Kidney glomerular epithelial cell (primary cell): Measurements from ENCODE around the gene MSH3.
"Not testable (repeated sequence)": the region's sequence is repeated elsewhere in the genome, so short reads cannot be mapped to it uniquely, and the experiment has no call there.

Experiments used
- DNase-seq: peaks from one replicate; lab custom pipeline; 2025; lab: John Stamatoyannopoulos, UW

Gene MSH3

GRCh38 chr5:80706835-80707447, 52.5 kb downstream of the MSH3 start:
- DNase-seq, result no peak

DNA sequence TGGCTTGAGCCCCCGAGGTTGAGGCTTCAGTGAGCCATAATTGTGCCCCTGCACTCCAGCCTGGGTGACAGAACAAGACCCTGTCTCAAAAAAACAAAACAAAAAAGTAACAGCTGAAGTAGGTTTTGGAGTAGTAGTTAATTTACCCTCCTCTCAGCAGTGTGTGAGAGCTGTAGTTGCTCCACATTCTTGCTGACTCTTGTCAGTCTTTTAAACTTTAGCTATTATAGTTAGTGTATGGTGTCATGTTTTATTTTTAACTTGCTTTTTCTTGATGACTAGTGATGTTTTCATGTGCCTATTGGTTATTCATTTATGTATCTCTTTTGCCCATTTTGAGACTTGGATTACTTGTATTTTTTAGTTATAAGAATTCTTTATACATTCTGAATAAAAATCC, 53.2 kb downstream of the MSH3 start:
- DNase-seq, result peak; percentile 85

GRCh38 chr5:80711216-80711615, 56.8 kb downstream of the MSH3 start:
- DNase-seq, result no peak

GRCh38 chr5:80711938-80712337, 57.5 kb downstream of the MSH3 start:
- peak; percentile 19 for DNase-seq

GRCh38 chr5:80712919-80713318, 58.5 kb downstream of the MSH3 start:
- DNase-seq, result no peak

- no peak for DNase-seq
These were observed 59.2 kb downstream of the MSH3 start for GRCh38 chr5:80713631-80714030.

DNA sequence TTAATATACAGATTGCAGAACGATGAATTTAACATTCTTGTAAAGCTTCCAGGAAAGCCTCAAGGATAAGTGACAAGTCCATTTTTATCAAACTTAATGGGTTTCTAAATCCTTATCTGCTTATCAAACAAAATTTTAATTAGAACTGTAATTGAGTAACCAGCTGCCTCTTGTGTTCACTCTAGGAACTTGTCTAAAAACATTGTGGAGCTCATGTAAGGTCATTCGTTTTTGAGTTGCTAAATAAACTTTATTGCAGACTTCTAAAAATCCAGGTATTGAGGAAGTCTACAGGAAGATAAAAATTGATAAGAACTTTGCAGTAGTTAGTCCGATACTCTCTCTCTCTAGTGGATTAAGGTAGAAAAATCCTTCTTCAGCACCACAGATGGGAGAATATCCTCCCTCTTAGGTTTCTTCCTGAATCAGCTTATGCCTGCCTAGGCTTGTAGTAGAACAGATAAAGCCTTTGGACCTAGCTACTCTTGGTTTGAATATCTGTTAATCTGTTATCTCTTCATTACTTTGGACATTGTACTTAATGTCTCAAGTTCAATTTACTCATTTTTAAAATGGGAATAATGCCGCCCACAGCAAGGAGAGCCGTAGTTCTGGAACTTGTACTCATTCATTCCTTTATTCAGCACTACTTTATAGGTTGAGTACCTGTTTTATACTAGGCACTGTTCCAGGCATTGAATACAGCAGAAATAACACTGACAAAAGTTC, 60.3 kb downstream of the MSH3 start:
- DNase-seq, result no peak

DNA sequence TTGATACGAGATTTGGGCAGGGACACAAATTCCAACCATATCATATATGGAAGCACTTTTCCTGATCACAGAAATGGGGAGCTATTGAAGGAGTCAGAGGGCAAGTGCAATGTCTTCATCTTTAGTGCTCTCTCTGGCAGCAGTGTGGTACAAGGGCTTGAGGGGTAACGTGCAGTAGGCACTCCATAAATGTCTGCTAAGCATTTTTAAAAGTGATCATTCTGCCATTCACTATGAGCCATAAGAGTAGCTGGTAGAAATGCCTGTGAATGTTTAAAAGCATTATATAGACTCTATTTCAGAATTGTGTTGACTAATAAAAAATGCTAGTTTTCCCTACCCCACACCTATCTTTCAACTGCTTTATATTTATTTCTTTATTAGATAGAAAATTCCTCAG, 61.4 kb downstream of the MSH3 start:
- no peak for DNase-seq

DNA sequence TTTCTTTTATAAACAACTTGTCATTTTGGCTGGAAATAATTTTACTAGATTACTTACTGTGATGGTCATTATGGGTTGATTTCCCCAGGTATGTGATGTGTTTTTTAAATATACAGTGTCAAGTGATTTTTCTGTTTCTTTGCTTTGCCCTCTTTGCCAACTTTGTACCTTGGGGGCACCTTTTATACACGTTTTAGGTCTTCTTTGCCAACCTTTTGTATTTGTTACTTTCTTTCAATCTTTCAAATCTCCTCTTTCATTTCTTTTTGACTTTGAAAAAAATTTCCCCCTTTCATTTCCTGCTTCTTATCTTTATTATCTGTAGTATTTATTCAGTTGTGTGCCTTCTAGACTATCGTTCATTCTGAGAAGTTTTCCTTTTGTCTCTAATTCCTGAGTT, 65.7 kb downstream of the MSH3 start:
- no peak for DNase-seq

DNA sequence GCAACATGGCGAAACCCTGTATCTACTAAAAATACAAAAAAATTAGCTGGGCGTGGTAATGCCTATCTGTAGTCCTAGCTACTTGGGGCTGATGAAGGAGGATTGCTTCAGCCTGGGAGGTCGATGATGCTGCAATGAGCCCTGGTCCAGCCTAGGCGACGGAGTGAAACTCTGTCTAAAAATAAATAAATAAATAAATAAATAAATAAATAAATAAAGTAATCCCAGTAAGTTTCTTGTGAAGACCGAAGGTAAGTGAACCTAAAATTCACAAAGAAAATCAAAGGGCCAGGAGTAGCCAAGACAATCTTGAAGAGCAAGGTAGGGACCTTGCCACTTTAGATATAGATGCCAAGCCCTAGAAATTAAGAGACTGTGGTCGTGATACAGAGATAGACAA, 68.5 kb downstream of the MSH3 start:
- DNase-seq, result no peak

- no peak for DNase-seq
These were observed 71.0 kb downstream of the MSH3 start for GRCh38 chr5:80725446-80725845.

DNA sequence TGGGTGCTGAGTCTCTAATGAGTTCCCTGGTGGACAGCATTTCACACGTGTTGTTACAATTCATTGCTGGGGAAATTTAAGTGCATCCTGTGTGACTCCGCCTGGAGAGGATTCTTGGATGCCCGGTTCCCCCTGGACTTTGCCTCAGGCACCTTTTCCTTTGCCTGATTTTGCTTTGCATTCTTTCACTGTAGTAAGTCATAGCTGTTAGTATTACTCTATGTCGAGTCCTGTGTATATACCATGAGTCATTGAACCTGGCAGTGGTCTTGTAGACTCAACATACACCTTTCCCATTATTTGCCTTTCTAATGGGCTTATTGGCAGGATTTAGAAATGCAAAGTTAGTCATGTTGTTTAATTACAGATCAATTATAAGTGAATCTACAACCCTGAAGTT, 82.3 kb downstream of the MSH3 start:
- DNase-seq, result no peak

DNA sequence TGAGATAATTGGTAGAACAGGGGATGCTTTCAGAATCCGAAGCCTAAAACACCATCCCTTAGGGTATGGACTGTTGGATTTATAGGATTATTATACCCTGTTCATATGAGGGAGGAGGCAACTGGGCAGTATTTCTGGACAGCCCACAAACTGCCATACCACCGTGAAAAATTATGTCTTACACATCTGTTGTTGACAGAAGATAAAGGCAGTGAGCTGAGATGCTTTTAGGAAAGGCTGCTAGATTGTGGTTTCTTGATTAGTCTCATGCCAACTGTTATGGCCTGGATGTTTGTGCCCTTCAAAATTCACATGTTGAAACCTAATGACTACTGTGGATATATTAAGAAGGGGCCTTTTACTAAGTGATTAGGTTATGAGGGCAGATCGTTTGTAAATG, 84.0 kb downstream of the MSH3 start:
- DNase-seq, result no peak

GRCh38 chr5:80739057-80739456, 84.6 kb downstream of the MSH3 start:
- no peak for DNase-seq

DNA sequence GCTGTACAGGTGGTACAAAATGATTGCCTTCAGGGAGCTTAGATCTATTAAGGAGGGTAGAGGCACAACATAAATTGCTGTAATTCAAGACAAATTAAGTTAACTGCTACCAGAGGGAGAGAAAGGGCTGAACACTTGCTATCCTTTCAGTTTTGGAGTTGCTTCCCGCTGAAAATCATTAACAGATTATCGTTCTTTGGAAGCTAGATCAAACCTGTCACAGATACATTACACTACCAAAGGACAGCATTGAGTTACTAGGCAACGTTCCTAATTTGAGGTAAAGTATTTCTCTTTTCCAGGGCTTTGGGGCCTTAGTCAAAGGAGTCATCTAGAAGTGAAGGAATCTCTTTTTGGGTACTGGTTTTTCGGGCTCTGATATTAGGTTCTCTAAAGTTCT, 85.0 kb downstream of the MSH3 start:
- DNase-seq, result no peak

DNA sequence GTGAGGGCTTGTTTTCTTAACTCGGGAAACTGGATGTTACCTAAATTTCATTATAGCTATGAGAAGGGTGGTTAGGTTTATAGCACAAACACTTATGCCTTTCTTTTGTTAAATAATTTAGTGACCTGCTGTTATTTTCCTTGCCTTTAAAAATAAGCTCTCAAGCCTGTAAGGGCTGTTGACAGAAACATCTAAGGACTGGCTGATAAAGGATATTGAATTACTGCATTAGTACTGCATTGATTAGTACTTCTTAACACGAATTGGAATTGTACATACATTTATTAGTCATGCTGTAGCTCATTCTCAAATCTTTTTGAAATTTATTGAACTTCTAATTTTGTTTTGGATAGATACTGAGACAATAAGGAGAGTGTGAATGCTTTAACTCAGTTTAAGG, 85.4 kb downstream of the MSH3 start:
- DNase-seq, result no peak

DNA sequence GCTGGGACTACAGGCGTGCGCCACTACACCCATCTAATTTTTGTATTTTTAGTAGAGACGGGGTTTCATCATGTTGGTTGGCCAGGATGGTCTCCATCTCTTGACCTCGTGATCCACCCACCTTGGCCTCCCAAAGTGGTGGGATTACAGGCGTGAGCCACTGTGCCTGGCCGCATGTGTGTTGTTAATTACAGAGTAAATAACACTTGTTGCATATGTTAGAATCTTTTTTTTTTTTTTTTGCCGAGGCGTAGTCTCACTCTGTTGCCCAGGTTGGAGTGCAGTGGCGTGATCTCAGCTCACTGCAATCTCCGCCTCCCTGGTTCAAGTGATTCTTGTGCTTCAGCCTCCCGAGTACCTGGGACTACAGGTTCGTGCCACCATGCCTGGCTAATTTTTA, 86.0 kb downstream of the MSH3 start:
- DNase-seq, result not testable (repeated sequence)

DNA sequence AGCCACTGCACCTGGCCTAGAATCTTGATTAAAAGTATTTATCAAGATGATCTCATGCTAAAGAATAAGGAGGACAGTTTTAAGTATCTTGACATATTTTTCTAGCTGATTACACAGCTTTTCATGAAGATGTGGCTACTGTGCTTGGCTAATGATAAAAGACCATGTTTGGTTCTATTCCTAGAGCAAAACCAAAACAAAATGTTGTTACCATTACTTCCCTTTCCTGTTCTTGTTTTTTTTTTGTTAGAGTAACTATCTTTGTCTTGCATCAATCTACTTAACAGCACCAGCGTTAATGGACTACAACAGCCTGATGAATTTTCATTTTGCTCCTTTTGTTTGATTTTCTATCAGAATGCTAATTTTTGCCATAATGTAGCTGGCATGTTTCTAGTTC, 86.5 kb downstream of the MSH3 start:
- no peak for DNase-seq

GRCh38 chr5:80744149-80744548, 89.7 kb downstream of the MSH3 start:
- no peak for DNase-seq

GRCh38 chr5:80745490-80745889, 91.0 kb downstream of the MSH3 start:
- DNase-seq, result no peak

GRCh38 chr5:80747922-80748321, 93.5 kb downstream of the MSH3 start:
- no peak for DNase-seq

GRCh38 chr5:80752427-80752826, 98.0 kb downstream of the MSH3 start:
- DNase-seq, result no peak

DNA sequence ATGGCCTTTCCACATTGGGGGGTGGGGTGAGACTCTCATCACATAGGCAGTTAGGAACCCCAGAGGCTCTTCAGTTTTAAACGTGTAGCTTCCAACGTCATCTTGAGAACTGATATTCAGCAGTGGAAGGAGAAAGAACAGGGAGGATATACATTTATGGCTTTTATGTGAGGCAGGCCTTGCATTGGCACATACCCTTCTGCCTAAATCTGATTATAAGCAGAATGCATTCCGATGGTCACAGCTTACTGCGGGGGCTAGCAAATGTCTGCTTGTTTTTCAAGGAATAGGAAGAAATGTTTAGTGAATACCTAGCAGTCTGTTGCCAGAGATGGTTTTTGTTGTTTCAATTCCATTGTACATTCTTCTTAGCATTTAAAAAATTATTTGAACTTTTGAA, 99.3 kb downstream of the MSH3 start:
- no peak for DNase-seq

DNA sequence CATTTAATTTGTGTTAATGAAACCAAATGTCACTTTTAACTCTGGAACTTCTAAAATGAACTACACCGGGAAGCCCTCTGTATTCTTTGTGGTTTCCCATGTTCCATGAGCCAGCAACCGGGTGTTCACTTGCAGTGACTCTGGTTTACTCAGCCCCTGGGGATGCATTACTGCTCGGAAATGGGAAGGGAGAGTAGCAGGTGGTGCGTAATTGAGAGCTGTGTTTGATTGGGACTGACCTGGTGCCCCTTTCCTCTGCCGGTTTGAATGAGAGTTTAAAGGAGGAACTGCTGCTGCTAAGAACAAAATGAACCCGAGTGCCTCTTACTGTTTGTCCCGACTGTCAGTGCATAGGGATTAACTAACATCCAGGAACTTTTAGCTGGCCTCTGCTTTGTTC, 100.4 kb downstream of the MSH3 start:
- DNase-seq, result no peak
